HG02852 (cell line): ENCODE data around the gene PFKL.

ENCODE experiments used
- ATAC-seq: cut with Tn5 transposase; IDR thresholded peaks from one replicate; pipeline ENCODE4 v1.9.1; 2021; ENCODE audit warnings: mild to moderate bottlenecking, moderate library complexity; ENCODE audit not compliant: unreplicated experiment

Gene PFKL

DNA sequence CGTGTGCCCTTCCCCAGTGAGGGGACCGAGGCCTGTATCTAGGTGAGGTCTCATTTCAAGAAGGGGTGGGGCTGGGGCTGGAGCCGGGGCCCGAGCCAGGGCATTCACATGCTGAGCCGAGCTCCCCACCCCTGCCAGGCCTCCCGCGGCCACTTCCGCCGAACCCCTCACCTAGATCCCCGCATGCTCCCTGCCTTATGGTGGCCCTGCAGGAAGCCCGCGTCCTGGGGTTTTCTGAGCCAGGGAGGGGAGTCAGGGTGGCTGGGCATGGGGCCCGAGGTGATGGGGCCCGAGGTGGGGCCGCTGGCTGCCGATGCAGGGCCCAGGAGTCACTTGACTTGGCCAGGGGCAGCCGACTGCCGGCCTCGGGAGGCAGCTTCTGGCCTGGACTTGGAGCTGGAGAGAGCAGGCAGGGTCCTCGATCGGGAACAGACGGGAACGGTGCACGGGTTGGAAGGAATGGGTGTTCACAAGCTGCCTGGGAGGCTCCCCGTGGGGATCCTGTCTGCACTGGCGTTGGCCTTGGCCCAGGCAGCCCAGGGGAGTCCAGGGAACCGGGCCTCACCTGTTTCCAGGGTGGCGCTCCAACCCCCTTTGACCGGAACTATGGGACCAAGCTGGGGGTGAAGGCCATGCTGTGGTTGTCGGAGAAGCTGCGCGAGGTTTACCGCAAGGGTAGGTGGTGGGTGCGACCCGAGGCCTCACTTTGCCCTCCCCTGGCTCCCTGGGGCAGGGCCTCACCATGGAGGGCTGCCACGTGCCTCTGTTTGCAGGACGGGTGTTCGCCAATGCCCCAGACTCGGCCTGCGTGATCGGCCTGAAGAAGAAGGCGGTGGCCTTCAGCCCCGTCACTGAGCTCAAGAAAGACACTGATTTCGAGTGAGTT lies 25.8 kb downstream of the PFKL start:
- no peak for ATAC-seq

DNA sequence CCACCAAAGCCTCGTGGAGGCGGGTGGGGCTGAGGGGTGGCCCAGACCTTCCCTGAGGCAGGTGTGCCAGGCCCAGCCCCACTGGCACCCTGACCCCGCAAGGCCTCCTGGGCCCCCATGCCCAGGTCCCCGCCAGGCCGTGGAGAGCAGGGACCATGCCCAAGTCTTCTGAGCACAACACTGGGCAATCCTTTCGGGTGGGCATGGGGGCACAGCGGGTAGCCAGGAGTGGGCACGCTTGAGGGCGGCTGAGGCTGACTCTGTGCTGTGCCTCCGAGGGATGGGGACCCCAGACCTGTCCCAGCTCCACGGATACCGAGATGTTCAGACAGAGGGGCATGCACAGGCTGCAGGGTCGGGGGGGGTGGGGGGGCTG lies 26.4 kb downstream of the PFKL start:
- ATAC-seq, result no peak

DNA sequence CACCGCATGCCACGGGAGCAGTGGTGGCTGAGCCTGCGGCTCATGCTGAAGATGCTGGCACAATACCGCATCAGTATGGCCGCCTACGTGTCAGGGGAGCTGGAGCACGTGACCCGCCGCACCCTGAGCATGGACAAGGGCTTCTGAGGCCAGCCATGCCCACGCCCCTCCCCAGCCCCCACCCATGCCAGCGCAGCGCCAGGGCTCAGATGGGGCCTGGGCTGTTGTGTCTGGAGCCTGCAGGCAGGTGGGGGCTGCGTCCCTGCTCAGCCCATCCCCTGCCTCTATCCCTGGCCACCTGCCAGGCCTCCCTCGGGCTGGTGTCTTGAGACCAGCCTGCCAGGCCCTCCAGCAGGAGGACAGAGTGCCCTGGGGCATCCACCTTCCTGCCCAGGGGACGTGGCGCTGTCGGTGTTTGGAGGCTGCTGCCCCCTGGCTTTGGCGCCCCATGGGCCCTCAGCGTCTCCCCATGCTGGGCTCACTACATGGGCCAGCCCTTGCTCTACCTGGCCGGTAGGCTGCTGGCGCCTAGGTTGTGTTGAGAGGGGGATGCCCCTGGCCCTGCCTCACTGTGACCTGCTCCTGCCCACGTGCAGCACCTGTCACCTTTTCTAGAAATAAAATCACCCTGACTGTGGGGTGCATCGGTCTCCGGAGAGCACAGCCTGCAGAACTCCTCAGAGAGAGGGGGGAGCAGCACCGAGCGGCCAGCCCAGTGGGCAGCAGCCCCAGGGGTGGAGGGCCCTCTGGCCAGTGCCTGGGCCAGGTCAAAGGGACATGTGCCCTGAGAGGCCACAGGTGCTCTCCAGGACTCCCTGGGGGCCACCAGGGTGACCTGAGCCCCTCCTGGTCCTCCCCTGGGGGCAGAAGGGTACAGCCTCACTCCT lies 27.1 kb downstream of the PFKL start:
- no peak for ATAC-seq

DNA sequence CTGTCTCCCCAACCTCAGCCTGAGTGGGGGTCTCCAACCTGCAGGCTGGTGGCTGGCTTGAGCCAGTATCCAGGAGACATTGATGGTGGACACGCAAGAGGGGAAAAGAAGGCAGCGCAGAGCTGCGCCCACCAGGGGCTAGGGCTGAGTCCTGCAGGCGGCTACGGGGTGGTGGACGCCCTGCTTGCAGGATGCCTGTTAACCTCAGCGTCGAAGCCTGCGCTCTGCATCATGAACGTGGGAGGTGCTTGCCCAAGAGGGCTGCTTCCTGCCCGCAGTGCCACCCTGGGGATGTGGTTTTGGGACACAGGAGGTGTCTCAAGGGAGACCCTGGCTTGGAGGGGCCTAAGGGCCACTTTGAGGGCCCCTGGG lies 27.7 kb downstream of the PFKL start:
- ATAC-seq, result no peak

DNA sequence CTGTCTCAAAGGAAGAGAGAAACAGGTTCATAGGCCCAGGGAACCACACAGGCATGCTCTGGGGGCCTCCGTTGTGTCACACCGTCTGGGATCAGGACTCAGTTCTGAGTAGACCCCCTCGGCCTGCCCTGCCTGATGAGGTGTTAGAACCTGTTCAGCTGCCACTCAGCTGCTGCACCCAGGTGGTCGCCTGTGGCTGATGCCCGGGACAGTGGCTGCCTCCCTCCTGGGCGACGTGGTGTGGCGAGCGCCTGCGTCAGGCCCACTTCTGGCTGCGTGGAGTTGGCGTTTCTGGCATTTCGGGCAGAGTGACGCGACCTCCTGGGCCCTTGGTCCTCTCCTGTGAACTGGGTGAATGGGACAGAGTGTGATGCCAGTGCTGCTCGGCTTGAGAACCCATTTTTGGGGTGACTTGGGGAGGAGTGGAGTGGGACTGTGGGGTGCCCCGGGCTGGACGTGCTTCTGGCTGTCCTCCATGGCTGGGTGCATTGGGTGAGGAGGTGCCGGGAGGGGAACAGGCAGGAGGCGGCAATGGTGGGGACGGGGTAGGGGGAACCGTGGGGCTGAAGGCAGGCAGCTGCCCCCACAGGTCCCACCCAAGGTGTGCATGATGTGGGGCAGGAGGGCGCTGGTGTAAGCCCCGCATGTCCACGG lies 28.5 kb downstream of the PFKL start:
- no peak for ATAC-seq

DNA sequence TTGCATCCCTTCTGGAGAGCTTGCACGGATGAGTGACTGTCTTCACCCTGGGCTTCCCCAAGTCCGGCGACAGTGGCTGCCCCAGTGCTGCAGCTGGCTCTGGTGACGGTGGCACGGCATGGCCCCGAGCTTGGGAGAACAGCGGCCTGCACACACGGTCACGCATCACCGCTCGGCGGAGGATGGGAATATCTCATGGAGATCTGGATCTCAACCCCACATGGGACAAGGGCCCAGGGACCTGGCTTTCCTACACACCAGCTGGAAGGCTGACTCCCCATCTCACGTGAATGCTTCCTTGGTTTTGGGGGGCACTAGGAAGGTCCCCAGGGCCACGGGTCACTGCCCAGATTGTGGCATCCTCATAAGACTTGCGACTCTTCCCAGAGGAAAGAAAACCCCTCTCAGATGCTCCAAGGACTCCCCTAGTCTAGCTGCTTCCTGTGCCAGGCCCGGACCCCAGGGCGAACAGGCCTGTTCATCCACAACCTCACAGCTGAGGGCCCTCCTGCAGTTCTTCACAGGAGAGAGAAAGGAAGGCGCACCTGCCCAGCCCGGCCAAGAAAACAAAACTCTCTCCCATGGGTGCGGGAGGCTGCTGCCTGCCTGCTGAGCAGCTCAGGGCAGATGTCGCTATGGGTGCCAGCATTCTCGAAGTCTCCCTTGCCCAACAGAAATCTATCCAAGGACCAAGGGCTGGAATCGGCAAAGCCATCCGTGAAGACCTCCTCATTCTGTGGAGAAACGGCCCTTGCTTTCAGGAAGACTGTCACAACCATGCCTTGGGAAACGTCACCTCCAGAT lies 29.4 kb downstream of the PFKL start:
- no peak for ATAC-seq

DNA sequence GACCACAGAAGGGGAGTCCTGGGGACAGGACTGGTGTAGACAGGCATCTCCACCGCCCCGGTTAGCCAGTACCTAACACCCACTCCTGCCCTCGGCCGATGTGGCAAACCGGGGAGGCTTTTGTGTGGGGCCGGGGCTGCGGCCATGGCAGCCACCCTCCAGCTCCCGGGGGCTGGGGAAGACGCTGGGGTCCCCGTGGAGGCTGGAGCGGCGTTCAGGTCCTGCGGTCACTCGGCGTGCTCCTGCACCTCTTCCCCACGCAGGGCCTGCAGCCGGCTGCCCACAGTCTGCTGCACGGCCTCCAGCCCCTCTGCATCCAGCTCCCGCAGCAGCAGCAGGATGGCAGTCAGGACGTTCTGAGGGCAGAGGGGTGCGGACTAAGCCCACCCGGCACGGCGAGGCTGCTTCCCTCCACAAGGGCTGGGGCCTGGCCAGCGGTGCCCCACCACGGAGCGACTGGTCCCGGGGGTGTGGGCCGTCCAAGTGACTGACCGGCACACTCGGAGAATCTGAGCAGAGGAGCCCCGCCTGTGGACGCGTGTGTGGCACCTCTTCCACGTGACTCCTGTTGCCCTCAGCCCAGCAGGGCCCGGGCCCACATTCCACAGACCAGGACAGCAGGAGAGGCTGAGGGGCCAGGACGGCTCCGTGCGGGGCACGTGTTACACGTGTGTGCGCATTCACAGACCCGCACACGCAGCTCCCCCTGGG lies 30.3 kb downstream of the PFKL start:
- no peak for ATAC-seq

DNA sequence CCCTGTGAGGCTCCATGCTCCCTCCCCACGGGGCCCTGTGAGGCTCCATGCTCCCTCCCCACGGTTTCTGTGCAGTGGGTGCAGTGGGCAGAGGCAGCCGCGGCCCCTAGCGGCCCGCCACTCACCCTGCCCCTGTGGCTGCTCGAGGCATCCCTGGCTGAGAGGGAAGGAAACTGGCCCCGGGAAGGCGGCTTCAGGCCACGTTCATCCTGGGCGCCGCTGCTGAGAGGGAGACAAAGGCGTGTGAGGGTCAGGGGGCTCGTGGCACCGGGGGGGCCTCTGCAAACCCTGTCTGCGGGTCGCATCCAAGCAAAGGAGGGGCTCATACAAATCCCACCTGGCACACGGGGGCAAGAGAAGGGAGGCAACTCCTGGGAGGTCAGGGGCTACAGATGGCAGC lies 30.8 kb downstream of the PFKL start:
- ATAC-seq, result no peak

DNA sequence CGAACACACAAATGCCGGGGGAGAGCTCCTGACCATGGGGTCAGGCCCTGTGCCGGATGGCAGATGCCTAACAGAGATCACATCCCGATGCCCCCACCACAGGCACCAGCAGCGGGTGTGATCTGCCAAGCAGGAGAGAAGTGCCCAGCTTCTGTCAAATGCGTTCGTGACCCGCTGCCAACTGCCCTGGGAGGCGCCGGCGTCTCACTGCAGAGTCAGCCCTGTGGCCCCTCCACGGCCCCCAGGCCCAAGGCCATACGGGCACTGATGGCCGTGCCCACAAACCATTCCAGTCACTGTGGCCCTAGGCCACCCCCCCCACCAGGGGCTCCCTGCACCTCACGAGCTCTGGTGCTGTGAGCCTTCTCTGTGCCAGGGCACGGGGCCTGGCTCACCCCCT lies 31.4 kb downstream of the PFKL start:
- ATAC-seq, result no peak

DNA sequence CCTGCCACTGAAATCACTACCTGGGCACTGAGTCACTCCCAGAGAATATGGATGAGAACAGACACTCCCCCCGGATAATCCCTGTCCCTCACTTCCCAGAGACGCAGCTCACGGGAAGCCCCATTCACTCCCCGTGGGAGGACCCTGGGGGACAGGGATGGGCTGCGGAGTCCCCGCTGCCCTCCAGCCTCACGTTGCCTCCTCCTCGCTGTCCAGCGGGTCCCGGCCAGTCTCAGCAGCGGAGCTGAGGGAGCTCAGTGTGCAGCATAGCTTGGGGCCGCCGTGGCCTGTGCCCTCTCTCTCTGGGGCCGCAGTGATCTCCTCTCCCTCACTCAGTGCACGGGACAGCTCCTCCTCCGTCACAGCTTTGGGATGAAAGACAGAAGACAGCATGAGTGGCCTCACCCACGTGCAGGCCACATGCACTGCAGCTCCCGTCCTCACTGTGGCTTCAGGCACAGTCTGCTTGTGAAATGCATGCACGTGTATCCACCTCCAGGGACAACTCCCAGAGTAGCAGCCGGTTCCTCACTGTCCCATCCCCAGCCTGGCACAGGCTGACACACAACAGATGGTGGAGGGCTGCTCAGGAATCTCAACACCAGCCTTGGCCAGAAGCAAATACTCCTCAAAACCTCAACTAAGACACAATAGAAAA lies 31.9 kb downstream of the PFKL start:
- ATAC-seq, result no peak

DNA sequence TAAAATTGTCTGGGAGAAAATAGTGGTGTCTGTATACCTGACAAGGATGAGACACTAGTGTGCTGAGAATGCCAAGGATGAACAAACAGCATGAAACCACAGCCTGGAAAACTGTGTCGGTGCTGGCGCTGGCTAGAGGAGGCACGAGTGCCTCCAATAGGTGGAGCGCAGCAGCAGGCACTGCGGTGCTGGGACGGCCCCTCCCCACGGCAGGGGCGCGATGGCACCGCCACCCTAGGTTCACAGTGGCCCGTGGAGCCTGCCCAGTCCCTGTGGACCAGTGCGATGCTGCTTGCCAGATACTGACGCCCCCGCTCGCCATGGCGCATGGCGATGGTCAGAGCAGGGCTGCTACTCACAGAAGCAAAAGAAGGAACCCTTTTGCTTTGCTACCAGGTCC lies 32.5 kb downstream of the PFKL start:
- no peak for ATAC-seq

DNA sequence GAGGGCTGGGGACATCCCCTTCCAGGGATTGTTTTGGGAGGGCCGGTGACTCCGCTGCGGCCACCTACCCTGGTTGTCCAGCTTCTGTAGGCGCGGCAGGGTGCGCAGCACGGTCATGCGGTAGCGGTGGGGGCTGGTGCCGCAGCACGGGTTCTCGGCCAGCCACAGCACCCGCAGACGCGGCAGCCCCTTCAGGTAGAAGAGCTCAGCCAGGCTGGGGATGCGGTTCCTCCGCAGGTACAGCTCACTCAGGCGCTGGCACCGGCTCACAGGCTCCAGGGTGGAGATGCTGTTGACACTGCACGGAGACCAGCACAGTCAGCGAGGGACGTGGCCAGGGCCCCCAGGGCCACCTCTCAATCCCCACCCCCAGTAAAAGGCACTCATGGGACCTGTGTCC lies 33.1 kb downstream of the PFKL start:
- no peak for ATAC-seq

DNA sequence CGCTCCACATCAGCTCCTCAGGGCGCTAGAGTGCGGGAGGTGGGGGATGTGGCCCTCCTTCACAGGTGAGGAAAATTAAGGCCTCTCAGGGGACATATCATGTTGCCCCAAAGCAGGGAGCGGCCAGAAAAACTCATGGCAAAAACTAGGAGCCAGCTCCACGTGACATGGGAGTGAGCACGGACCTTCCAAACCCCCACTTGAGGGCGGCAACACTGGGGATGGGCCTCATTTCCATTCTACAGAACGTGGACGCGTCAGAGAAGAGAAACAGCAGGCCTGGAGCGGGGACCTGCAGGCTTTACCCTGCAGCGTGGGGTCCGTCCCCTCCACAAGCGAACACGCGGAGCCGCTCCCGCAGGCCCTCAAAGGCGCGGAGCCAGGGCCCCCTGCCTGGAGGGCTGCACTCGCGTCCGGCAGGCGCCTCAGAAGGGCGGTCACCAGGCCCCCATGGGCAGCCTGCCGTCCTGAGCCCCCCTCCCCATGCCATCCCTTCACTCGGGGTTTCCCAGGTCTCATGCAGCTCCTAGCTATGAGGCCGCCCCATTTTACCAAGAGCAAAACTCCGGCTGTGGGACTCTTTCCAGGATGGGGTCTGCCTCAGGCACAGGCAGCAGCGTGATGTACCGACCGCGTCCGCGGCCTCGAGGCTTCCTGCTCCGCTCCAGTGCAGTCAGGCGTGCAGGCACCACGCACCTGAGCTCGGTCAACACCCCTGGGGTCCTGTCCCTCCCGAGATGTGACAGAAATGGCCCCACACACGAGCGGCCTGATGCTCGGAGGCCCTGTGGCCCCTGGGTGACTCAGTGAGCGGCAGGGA lies 33.9 kb downstream of the PFKL start:
- ATAC-seq, result no peak

DNA sequence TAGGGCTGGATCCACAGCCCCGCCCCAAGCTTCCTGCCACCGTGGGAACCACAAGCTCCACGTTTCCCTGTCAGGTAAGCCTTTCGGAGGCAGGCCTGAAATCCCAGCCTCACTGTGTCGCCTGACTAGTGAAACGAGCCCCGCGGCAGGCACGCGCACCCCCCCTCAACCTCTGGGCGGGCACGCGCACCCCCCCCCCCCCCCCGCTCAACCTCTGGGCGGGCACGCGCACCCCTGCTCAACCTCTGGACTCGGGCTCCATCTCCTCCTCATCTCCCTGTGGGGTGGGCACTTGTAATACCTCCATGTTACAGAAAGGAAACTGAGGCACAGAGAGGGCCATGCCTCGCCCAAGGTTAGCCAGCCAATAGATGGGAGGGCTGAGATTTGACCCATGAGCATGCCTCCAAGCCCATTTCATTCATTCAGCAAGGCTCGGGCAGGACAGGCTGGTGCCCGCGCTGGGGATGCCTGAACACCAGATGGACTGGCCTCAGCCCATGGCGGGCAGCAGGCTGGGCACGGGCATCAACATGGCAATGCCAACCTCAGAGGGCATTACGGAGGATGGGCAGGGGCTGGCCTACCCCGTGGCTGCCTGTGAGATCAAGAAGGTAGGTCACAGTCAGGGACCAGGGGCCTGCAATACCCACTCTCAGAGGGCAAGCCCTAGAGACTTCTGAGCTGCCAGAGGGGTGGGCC lies 34.6 kb downstream of the PFKL start:
- ATAC-seq, result no peak

DNA sequence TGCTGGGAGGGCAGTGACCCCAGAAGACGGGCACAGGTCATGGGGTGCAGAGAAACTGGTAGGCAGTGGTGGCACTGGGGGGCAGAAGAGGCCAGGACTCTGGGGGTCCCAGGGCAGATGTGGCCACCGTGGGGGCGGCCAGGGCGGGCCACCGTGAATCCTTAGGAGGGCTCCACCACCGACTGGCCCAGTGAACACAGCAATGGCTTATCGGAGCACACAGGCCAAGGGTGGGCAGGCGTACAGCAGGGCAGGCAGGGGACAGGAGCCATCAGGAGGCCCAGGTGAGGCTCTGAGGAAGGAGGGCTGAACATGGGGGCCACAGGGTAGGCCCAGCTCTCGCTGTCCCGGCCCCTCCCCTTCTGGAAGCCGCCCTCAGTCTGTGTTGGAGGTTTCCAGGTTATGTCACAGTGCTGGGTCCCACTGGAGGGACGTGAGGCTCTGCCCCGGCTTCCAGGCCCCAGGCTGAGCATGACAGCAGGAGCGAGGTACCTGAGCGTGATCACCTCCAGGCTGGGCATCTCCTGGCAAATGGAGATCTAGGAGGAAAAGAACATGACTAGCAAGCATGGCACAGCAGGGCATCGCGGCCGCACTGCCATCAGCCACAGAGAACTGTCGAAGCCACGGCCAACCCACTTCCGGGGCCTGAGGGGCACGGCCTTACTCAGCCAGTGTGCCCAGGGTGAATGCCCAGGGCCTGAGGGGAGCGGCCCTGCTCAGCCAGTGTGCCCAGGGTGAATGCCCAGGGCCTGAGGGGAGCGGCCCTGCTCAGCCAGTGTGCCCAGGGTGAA lies 35.6 kb downstream of the PFKL start:
- ATAC-seq, result no peak

DNA sequence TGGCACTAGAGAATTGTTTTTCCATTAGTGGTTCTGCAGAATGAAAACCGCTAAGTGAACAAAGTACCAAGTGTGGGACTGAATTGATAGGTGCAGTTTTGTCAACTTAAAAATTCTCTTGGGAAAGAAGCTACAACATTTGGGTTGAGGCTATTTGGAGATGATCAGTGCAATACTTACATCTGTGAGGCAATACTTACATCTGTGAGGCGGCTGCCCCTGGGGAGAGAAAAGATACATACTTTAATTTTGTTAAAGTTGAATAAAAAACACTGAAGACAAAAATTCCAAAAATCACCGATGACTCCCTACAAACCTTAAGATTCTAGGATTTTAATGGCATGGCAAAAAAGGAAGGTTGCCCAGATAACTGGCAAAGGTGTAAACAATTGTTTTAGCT lies 37.6 kb downstream of the PFKL start:
- no peak for ATAC-seq
